Ramos (cell line): ENCODE measurements around the gene NHP2.

Experiments used
- in situ Hi-C: fragments of 300-500 bp; cut with MboI; formaldehyde crosslinking; loops from one replicate; pipeline ENCODE4 v1.14.3; 2022; ENCODE audit warnings: low sequenced_read_pairs; ENCODE audit not compliant: unreplicated experiment

NHP2 gene

DNA sequence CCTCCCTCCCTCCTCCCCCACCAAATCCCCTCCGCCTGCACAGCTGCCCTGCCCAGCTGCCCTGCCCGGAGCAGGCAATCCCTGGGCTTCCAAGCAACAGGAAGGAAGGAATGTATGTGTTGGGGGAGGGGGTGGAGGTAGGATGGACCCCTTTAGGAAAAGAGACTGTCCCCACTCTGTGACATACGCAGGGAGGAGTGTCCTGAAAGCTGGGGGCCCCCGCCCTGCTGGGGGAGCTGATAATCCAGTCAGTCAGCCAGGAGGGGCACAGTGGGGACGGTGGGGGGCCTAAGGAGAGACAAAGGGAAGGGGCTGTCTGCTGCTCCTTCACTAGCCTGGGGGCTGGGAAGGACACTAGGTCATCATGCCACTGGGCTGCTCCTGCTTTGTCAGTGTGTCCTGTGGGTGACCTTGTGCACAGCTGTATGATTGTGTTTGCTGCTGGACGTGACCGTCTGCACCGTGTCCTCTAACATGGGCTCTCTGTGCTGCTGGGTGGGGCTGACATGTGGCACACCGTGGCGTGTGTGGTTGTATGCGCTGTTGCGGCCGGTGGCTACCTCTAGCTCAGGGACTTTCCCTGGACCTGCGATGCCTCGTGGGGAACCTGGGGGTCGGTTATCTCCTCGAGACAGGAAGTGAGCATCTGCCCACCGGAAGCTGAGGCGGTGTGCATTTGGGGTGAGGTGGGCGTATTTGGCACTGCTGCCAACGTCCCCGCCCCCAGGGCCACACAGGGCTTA lies 37.4 kb downstream of the NHP2 start:
- in situ Hi-C loops = loop anchor here (10.0 kb wide), 1 partner anchor 612 kb away; the partner anchor contains the start of gene DOK3

DNA sequence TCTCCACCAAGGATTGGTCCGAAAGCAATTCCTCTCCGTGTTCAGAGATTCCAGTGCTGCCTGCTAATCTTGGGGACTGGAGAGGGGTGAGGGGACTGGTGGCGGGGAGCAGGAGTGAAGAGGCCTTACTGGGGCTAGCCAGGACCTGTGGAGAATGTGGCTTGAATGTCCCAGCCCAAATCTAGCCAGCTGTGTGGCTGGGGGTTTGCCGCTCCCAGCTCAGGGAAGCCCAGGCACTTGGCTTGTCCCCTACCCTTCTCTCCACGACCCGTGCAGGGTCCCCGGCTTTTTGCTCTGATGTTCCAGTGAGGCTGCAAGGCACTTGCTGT lies 37.9 kb downstream of the NHP2 start:
- in situ Hi-C loops = loop anchor here (10.0 kb wide), 1 partner anchor 611 kb away; the partner anchor contains the start of gene DOK3

DNA sequence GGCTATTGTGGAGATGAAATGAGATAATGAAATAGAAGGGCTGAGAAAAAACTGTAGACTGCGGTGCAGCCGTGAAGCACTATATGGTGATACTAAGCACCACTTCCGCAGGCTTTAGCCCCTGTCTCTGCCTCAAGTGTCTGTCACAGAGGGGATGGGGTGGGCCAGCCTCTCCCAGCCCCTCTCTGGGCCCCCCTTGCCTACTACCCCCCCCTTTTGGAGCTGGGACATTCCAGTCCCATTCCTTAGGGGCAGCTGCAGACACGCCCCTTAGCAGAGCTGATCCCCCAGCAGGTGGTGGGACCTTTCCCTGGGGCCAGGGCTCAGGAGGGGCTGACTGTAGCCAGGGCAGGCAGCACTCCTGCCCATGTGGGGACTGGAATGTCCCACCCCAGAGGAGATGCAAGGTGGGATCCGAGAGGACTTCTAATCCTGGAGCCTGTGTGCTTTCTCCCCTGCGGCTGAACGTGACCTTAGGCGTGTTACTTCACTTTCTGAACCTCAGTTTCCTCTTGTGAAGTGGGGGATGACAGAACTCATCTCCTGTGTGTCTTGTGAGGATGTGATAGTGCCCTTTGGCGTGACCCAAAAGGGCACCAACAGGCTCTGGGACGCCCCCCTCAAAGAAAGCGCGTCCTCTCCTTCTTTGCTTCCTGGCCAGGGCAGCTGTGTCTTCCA lies 38.4 kb downstream of the NHP2 start:
- in situ Hi-C loops = loop anchor here (10.0 kb wide), 1 partner anchor 610 kb away; the partner anchor contains the start of gene DOK3

DNA sequence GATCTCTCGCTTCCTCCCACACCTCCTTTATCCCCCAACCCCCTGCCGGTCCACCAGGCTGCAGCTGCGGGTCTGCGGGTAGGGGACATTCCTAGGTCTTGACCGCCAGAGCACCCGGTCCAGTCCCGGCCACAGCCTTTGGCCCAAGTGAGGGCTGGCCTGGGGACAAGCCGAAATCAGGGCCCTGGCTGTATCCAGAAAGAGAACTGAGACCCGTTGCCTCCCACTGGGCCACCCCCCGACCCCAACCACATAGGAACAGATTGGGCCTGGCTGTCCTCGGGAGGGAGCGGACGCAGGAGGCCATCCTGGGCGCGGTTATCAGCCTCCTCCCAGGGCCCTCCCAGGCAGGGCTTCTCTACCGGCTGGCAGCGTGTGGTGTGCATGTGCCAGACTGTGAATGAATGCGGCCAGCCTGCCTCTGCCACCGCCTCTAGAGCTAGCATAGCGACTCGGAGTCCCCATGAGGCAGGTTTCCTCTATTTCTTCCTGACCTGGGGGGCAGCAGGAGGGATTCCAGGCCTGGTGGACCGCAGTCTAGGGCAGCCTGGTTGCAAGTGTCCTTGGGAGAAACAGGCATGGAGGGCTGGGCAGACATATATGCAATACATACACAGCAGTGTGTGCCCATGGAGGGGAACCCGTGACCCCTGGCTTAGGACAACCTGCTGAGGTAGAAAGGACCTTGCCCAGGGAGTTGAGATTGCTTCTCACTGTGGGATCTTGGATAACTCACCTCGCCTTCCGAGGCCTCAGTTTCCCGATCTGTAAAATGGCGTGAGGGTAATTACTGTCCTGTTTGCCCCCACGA lies 39.2 kb downstream of the NHP2 start:
- in situ Hi-C loops = loop anchor here (10.0 kb wide), 1 partner anchor 610 kb away; the partner anchor contains the start of gene DOK3

DNA sequence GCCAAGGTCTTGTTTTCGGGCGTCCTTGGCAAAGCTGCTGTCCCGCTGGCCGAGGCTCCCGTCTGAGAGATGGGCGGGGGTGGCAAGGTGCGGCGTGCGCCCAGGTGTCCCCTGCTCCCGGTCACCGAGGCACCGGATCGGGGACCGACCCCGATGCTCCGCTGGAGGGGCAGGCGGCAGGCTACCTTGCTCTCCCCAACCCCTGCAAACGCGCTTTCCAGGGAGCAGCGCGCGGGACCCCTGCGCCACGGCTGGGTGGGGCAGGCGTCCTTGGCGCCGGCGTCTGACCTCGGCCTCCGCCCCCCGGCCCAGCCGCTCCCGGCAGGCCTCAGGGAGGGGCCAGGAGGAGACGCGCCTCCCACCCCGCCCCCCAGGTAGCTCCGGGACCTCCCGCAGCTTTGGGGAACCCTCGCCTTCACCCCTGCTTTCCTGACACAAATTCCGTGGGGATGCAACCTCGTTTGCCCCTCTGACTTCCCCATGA lies 39.8 kb downstream of the NHP2 start:
- in situ Hi-C loops = loop anchor here (10.0 kb wide), 1 partner anchor 609 kb away; the partner anchor contains the start of gene DOK3

DNA sequence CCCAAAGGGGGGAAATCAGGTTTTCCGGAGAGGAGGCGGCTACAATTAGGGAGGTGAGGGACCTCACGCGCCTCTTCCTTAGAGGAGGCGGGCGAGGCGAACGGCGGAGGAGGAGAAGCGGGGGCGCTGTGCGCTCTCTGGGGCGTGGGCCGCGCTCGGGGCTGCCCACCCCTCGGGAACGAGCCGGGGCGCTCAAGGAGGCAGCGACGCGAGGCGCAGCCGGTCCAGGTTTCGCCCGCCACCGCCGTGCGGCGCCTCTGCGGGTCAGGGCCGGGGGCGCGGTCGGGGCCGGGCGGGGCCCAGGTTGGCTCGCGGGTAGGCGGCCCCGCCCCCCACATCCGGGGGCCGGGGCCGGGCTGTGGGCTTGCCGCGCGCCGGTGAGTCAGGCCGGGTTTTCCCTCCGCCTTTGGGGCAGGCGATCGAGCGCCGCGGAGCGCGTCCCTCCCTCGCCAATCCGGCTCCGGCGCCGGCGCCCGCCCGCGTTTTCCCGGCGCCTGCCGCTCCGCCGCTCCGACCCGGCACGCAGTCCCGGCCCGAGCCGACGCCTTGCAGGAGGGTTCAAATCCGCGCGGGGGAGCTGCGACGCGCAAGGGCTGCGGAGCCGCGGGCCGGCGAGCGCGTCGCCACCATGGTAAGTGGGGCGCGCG lies 40.4 kb downstream of the NHP2 start, which contains the start of gene N4BP3:
N4BP3 (plus strand) TSS at position 392 of the 647 bp plus-strand sequence. CDS start 6,052 bp downstream, outside the sequence.
- in situ Hi-C loops = loop anchor here (10.0 kb wide), 1 partner anchor 608 kb away; the partner anchor contains the start of gene DOK3

DNA sequence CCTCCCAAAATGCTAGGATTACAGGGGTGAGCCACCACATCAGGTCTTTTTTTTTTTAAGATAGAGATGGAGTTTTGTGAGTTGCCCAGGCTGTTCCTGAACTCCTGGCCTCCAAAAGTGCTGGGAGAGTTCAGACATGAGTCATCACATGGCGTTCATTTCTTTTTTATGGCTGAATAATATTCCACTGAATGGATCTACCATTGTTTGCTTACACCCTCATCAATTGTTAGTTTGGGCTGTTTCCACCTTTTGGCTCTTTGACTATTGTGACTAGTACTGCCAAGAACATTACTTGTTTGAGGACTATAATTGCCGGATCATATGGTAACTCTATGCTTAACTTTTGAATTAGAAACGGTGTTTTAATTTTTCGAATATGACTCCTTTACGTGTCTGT lies 41.1 kb downstream of the NHP2 start:
- in situ Hi-C loops = loop anchor here (10.0 kb wide), 1 partner anchor 608 kb away; the partner anchor contains the start of gene DOK3

DNA sequence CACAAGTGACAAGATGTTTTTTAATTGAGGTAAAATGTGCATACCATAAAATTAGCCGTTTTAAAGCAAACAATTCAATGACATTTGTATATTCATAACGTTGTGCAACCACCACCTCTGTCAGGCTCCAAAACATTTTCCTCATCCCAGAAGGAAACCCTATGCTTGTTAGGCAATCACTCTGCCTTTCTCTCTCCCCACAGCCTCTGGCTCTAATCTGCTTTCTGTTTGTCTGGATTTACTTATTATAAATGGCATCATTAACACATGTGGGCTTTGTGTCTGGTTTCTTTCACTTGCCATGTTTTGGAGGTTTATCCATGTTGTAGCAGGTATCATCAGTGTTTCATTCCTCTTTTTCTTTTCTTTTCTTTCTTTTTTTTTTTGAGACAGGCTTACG lies 41.8 kb downstream of the NHP2 start:
- in situ Hi-C loops = loop anchor here (10.0 kb wide), 1 partner anchor 607 kb away; the partner anchor contains the start of gene DOK3

DNA sequence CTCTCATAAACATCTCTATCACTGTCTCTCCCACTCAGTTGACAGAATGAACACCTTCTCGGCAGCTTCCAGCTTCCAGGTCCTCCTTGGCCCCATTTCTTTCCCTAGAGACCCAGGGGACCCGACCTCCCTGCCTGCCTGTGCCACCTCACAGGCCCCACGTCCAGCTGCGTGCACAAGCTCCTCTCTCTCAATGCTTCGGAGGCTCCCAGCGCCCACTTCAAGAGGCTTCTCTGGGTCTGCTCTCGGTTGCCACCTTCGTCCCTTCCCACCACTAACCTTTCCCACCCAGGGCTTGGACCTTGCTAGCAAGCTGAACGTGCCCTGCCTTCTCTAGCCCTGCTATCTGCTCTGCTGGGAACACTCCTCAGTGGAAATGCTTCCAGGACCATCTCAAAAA lies 43.2 kb downstream of the NHP2 start:
- in situ Hi-C loops = loop anchor here (10.0 kb wide), 1 partner anchor 606 kb away; the partner anchor contains the start of gene DOK3

DNA sequence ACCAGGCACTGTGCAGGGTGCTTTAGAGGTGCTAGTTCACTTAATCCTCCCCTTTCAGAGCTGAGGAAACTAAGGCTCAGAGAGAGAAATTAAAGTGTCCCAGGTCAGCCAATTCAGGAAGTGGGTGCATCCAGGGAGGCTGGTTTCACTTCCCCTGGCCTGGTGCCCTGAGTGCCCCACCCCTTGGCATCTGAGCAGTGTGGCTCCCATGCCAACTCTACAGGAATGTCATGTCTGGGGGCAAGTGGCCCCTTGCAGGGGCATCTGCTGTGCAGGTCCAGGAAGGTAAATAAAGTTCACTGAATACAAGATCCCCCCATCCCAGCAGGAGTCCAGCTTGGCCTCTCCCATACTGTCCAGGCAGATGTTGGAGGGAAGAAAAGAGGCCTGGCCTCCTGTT lies 44.7 kb downstream of the NHP2 start:
- in situ Hi-C loops = no loop called here

DNA sequence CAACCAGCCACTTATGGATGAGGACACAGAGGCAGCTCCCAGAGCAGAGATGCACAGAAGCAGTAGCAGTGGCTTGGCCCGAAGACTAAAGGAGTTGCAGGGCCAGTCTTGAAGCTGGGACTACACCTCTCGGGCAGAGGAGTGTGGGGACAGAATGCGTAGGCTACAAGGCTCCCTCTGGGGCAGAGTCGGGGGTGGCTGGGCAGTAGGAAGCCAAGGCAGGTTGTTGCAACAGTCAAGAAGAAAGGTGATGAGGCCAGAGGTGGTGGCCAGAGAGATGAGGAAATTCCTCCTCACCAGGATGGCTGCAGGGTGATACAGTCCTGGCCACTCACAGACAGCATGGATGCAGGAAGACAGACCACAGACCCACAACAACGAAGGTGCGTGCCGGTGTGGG lies 45.2 kb downstream of the NHP2 start:
- in situ Hi-C loops = no loop called here

DNA sequence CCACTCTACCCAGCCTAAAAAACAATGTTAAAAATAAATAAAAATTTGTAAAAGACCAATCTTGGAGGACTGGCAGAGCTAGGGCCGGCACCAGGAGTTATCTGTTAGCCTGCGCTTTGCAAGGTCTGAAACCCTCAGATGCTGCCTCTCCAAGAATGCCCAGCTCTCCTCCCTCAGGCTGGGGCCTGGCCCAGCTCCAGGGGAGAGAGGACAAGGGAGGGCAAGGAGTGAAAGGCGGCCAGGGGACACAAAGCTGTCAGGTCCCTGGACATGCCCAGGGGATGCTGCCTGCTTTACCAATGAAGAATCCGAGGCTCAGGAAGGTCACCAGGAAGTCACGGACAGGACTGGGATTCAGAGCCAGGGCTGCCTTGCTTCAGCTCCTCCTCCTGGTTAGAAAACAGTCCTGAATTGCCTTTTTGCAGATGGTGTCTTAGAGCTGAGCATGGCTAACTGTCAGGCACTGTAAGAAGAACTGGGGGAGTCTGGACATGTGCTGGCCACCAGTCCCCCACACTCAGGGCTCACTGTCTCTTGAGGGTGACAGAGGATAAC lies 45.9 kb downstream of the NHP2 start:
- in situ Hi-C loops = no loop called here

DNA sequence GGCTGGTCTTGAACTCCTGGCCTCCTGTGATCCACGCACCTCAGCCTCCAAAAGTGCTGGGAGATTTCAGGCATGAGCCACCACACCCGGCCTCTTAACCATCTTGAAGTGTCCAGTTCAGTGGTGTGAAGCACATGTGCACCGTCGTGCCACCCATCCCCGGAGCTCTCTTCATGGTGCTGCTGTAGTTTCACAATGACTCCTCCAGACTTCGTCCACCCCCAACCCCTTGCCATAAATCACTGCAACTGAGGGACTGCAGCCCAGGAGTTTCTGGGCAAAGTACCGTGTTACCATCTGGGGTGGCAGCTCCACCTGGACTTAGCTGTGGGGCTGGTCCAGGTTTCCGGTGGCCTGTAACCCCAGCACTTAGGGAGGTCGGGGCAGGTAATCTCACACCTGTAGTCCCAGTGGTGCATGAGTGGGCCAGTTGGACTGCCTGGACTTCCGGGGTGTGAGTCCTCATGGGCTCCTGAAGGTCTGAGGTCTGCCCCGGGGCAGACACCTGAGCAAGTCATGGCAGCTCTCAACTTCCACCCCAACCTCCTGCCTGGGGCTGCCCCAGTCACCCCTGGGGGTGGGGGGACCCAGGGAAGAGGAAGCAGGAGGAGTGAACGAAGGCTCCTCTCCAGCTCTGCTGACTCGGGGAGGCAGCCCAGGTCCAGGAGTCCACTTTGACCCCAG lies 47.0 kb downstream of the NHP2 start:
- in situ Hi-C loops = no loop called here

DNA sequence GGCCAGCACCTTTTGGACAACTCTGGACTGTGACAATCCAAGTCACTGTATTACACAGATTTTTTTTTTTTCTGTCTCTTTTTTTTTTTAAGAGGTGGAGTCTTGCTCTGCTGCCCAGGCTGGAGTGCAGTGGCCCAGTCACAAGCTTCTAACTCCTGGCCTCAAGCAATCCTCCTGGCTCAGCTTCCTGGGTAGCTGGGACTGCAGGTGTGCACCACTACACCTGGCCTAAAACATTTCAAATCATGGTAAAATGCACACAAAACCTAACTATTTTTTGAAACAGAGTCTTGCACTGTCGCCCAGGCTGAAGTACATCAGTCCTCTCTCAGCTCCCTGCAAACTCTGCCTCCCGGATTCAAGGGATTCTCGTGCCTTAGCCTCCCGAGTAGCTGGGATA lies 47.6 kb downstream of the NHP2 start:
- in situ Hi-C loops = no loop called here

DNA sequence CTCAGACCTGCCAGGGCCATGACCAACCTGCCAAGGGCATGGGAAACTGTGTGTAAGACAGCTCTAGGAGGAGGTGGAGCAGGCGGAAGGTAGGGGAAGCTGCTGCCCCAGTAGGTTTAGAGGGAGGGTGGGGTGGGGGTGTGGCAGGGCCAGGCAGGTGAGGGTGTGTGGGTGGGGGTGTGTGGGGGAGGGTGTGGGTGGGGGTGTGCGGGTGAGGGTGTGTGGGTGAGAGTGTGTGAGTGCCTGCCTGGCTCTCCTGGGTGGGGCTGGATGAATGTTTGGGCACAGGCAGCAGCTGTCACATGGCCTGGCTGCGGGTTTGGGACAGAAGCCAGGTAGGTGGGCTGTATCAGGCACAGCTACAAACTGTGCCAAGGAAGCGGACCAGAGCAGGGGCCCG lies 49.2 kb downstream of the NHP2 start:
- in situ Hi-C loops = no loop called here

DNA sequence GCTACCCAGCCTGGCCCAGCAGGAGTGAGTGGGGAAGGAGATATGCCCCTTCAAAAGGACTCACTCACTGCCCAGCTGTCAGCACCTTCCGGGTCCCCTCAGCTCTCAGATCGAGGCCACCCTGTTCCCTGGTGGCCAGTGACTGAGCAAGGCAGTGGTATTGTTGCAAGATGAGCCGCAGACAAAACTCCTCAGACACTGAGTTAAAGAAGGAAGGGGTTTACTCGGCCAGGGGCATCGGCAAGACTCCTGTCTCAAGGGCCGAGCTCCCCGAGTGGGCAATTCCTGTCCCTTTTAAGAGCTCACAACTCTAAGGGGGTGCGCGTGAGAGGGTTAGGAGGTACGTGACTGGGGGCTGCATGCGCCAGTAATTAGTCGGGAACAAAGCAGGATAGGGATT lies 50.1 kb downstream of the NHP2 start:
- in situ Hi-C loops = no loop called here
